B cell (primary cell): ENCODE measurements around the gene HOXD1. TPM values are rescaled to one million over a fixed set of nuclear protein-coding genes. Genes with fewer than 3 reads are reported as not detected.

Source experiments
- ATAC-seq: fragments of 200-7000 bp; cut with Tn5 transposase; one replicate; pipeline ENCODE4 v1.10.0; 2021; ENCODE audit warnings: low read depth, mild to moderate bottlenecking, moderate number of reproducible peaks, moderate library complexity
- CTCF ChIA-PET: fragments of 350-600 bp; sonication (Branson Sonifier 250); formaldehyde crosslinking; loops from one replicate; lab custom pipeline; 2021; ENCODE audit warnings: antibody characterized with exemption, inconsistent platforms; lab: Charles Lee
- POLR2A ChIA-PET: fragments of 350-600 bp; sonication (Branson Sonifier 250); formaldehyde crosslinking; loops from one replicate; lab custom pipeline; 2021; ENCODE audit warnings: antibody characterized with exemption; lab: Charles Lee
- DNase-seq: peaks from one replicate; pipeline ENCODE4 v3.0.0; 2013
- H2AFZ ChIP-seq: 2 replicates; pipeline ENCODE4 v1.6.1; 2012; ENCODE audit warnings: mild to moderate bottlenecking, low read depth, low read length; ENCODE audit not compliant: insufficient read depth, poor library complexity, severe bottlenecking
- H3K27ac ChIP-seq, 2 donors: 1 replicate in 1 of 2; 2 replicates in 1 of 2; pipeline ENCODE4 v1.5.1; 2012 to 2013; ENCODE audit warnings: low read length in 2 of 2, mild to moderate bottlenecking in 2 of 2, moderate library complexity in 1 of 2
- H3K27me3 ChIP-seq, 4 experiments: fragments of 200-600 bp in 1 of 4; sonication (generic) in 1 of 4; replicated peaks in 1 of 4; 1 replicate in 2 of 4; 2 replicates in 2 of 4; pipeline versions ENCODE4 v1.6.1 to v1.7.0; 2013 to 2016; ENCODE audit warnings: low read length in 3 of 4, mild to moderate bottlenecking in 2 of 4, mixed read lengths in 1 of 4, moderate library complexity in 1 of 4; ENCODE audit not compliant: insufficient read depth in 4 of 4, control insufficient read depth in 3 of 4; ENCODE audit errors: control extremely low read depth in 1 of 4
- H3K36me3 ChIP-seq, 2 experiments: replicated peaks in 1 of 2; 1 replicate in 1 of 2; 2 replicates in 1 of 2; pipeline versions ENCODE4 v1.6.1 to v1.7.1; 2013; ENCODE audit warnings: low read length in 1 of 2; ENCODE audit not compliant: insufficient read depth in 2 of 2, control insufficient read depth in 1 of 2; ENCODE audit errors: control extremely low read depth in 1 of 2, extremely low read depth in 1 of 2
- H3K4me1 ChIP-seq, 2 donors: fragments of 200-600 bp in 1 of 2; sonication (generic) in 1 of 2; 1 replicate in 1 of 2; 2 replicates in 1 of 2; pipeline versions ENCODE4 v1.5.1 to v1.6.1; 2013 to 2017; ENCODE audit warnings: low read length in 2 of 2; ENCODE audit not compliant: control insufficient read depth in 2 of 2, insufficient read depth in 2 of 2
- H3K4me2 ChIP-seq: replicated peaks from 2 replicates; pipeline ENCODE3; 2012; ENCODE audit warnings: mild to moderate bottlenecking, low read depth, low read length; ENCODE audit not compliant: poor library complexity, severe bottlenecking
- H3K4me3 ChIP-seq, 5 experiments: fragments of 200-600 bp in 1 of 5; sonication (generic) in 1 of 5; 1 replicate in 3 of 5; 2 replicates in 2 of 5; pipeline versions ENCODE4 v1.5.1 to v1.7.0; 2011 to 2016; ENCODE audit warnings: low read length in 4 of 5, mild to moderate bottlenecking in 4 of 5, low read depth in 2 of 5, control low read depth in 1 of 5, moderate library complexity in 1 of 5; ENCODE audit not compliant: insufficient read depth in 1 of 5; ENCODE audit errors: control extremely low read depth in 1 of 5, extremely low read depth in 1 of 5
- H3K79me2 ChIP-seq: fragments of 200-600 bp; sonication (generic); one replicate; pipeline ENCODE4 v1.6.0; 2016; ENCODE audit warnings: low read length; ENCODE audit not compliant: control insufficient read depth, insufficient read depth
- H3K9ac ChIP-seq: fragments of 200-600 bp; sonication (generic); 2 replicates; pipeline ENCODE4 v1.6.1; 2017; ENCODE audit warnings: mild to moderate bottlenecking, low read length, moderate library complexity
- H3K9me3 ChIP-seq, 3 donors: one replicate each; pipeline versions ENCODE4 v1.6.1 to v1.7.1; 2013; ENCODE audit warnings: low read length in 2 of 3; ENCODE audit not compliant: control insufficient read depth in 2 of 3, insufficient read depth in 1 of 3; ENCODE audit errors: control extremely low read depth in 1 of 3
- H4K20me1 ChIP-seq: 2 replicates; pipeline ENCODE4 v1.6.0; 2012; ENCODE audit warnings: mild to moderate bottlenecking, low read length; ENCODE audit not compliant: insufficient read depth, control insufficient read depth, poor library complexity, severe bottlenecking
- H3K27ac Mint-ChIP-seq: one replicate; pipeline ENCODE4 v1.8.0; 2021; ENCODE audit warnings: mixed read lengths
- H3K27me3 Mint-ChIP-seq: one replicate; pipeline ENCODE4 v1.8.0; 2021; ENCODE audit warnings: mixed read lengths
- H3K4me1 Mint-ChIP-seq: one replicate; pipeline ENCODE4 v1.8.0; 2021; ENCODE audit warnings: mixed read lengths
- H3K4me3 Mint-ChIP-seq: one replicate; pipeline ENCODE4 v1.8.0; 2021; ENCODE audit warnings: mixed read lengths
- H3K9me3 Mint-ChIP-seq: one replicate; pipeline ENCODE4 v1.8.0; 2022; ENCODE audit warnings: mixed read lengths; ENCODE audit not compliant: insufficient read depth
- EZH2 ChIP-seq: IDR thresholded peaks from 2 replicates; pipeline ENCODE4 v1.6.1; 2012; ENCODE audit warnings: borderline replicate concordance, low read depth, mild to moderate bottlenecking, moderate library complexity, low read length; ENCODE audit not compliant: insufficient read depth, poor library complexity, severe bottlenecking
- WGBS: methylation state at CpG from one replicate; pipeline ENCODE4 v1.1.5; 2013; ENCODE audit warnings: missing lambda C conversion rate; ENCODE audit not compliant: insufficient coverage; 5-methylcytosine and 5-hydroxymethylcytosine counted together
- intact Hi-C: fragments of 100-400 bp; cut with micrococcal nuclease; formaldehyde crosslinking; loops from one replicate; pipeline ENCODE4 v1.10.0; 2022
- polyA plus RNA-seq: library from polyadenylated mRNA; depleted of rRNA; stranded (reverse); fragments of >200 nt; gene quantifications from 2 replicates; pipeline ENCODE4 v1.2.3, GENCODE V29; 2012
- total RNA-seq, 2 donors: library from RNA; stranded (reverse); fragments of 120-200 nt in 1 of 2; gene quantifications; 1 replicate in 1 of 2; 2 replicates in 1 of 2; pipeline versions ENCODE4 v1.2.3 to v1.2.4, GENCODE V29; 2013 to 2022
- TF ChIP-seq, protein P1 (sequence below): fragments of 200-600 bp; IDR thresholded peaks from one replicate; pipeline ENCODE4 v1.8.0; 2022; ENCODE audit warnings: antibody characterized with exemption, mild to moderate bottlenecking

The HOXD1 gene
- total and polyA plus RNA-seq, 2 donors (not counting 1 experiment from before 2014, with no cell fraction given): not detected

DNA sequence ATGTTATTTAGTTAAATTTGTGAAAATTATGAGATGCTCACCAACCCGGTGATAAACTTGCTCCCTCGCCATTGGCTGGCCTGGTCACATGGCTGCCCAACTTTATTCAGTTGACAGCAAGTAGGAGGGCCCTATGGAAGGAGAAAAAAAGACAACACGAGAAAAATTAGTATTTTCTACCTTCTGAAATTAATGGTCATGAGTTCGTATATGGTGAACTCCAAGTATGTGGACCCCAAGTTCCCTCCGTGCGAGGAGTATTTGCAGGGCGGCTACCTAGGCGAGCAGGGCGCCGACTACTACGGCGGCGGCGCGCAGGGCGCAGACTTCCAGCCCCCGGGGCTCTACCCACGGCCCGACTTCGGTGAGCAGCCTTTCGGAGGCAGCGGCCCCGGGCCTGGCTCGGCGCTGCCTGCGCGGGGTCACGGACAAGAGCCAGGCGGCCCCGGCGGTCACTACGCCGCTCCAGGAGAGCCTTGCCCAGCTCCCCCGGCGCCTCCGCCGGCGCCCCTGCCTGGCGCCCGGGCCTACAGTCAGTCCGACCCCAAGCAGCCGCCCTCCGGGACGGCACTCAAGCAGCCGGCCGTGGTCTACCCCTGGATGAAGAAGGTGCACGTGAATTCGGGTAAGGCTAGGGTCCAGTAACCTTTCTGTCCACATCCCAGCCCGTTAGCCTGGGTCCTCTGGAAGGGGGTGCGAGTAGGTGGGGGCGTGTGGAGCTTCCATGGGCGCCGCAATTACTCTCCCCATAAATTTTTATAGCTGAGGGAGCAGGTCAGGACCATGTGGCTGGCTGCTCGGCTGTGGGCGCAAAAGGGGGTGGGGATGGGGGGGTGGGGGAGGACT lies 36.8 kb upstream of the HOXD1 start, which contains the start of gene HOXD4:
Gene HOXD4, plus strand, starts transcription at position 109 of the 846 bp plus-strand sequence. Its CDS starts 84 bp downstream, at position 193.
- DNase-seq (no peak), ATAC-seq (no peak)
- TF ChIP-seq, protein P1, sequence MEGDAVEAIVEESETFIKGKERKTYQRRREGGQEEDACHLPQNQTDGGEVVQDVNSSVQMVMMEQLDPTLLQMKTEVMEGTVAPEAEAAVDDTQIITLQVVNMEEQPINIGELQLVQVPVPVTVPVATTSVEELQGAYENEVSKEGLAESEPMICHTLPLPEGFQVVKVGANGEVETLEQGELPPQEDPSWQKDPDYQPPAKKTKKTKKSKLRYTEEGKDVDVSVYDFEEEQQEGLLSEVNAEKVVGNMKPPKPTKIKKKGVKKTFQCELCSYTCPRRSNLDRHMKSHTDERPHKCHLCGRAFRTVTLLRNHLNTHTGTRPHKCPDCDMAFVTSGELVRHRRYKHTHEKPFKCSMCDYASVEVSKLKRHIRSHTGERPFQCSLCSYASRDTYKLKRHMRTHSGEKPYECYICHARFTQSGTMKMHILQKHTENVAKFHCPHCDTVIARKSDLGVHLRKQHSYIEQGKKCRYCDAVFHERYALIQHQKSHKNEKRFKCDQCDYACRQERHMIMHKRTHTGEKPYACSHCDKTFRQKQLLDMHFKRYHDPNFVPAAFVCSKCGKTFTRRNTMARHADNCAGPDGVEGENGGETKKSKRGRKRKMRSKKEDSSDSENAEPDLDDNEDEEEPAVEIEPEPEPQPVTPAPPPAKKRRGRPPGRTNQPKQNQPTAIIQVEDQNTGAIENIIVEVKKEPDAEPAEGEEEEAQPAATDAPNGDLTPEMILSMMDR: no peak
- TF ChIP-seq EZH2: no peak
- Histone ChIP-seq H3K79me2 (no peaks in the 10 kb centered on the region), H3K4me3 (no peak within 1 kb of the TSS), H3K4me2 (no peak within 1 kb of the TSS), H3K27ac (no peak within 1 kb of the TSS), H3K9me3 (peaks cover 0 to 29% (median 0%) of the 10 kb centered on the region in 3 donors), H3K9ac (no peak within 1 kb of the TSS), H3K4me1 (peaks cover 0 to 7% of the 10 kb centered on the region in 2 donors), H2AFZ (no peak within 1 kb of the TSS), H4K20me1 (no peaks in the 10 kb centered on the region), H3K27me3 (peaks cover 0 to 86% (median 55%) of the 10 kb centered on the region in 4 experiments), H3K36me3 (no peaks in the 10 kb centered on the region)
- Mint-ChIP-seq H3K4me3 (no peak within 1 kb of the TSS), H3K27ac (no peak within 1 kb of the TSS), H3K4me1 (no peaks in the 10 kb centered on the region), H3K27me3 (peaks cover 85% of the 10 kb centered on the region), H3K9me3 (no peaks in the 10 kb centered on the region)
- WGBS: 11% methylated on average over 51 of the region's 55 CpGs
- POLR2A ChIA-PET: no interaction called here
- intact Hi-C loops: no loop called here
- CTCF ChIA-PET: no interaction called here
